ENCODE measurements around the gene ACSL6. TPM values are rescaled to one million over a fixed set of nuclear protein-coding genes. Genes with fewer than 3 reads are reported as not detected.

The ACSL6 gene
- total RNA-seq, 1 donor from 2014 or later = not detected

- TF ChIP-seq EZH2phosphoT487 (IDR thresholded peaks at IDR 0.05) (no peak), EZH2 (IDR thresholded peaks at IDR 0.05) (no peak)
- TF ChIP-seq, protein P1, sequence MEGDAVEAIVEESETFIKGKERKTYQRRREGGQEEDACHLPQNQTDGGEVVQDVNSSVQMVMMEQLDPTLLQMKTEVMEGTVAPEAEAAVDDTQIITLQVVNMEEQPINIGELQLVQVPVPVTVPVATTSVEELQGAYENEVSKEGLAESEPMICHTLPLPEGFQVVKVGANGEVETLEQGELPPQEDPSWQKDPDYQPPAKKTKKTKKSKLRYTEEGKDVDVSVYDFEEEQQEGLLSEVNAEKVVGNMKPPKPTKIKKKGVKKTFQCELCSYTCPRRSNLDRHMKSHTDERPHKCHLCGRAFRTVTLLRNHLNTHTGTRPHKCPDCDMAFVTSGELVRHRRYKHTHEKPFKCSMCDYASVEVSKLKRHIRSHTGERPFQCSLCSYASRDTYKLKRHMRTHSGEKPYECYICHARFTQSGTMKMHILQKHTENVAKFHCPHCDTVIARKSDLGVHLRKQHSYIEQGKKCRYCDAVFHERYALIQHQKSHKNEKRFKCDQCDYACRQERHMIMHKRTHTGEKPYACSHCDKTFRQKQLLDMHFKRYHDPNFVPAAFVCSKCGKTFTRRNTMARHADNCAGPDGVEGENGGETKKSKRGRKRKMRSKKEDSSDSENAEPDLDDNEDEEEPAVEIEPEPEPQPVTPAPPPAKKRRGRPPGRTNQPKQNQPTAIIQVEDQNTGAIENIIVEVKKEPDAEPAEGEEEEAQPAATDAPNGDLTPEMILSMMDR (IDR thresholded peaks at IDR 0.05) = no peak
- DNase-seq (ENCODE audit: low spot score) = no peak
- no peaks in the 10 kb centered on the region for H3F3A ChIP-seq (ENCODE audit: low read depth)
- H3K27me3 ChIP-seq = peaks cover 9% of the 10 kb centered on the region
- H3K4me2 ChIP-seq = no peak overlapping the region
- no peaks in the 10 kb centered on the region for H3K79me2 ChIP-seq (ENCODE audit: low read depth)
- no peak overlapping the region for H3K4me3 ChIP-seq
- Mint-ChIP-seq H3K4me3 (no peak overlapping the region), H3K9me3 (no peaks in the 10 kb centered on the region), H3K27me3 (ENCODE audit: insufficient read depth, low read depth) (peaks cover 3% of the 10 kb centered on the region), H3K4me1 (no peaks in the 10 kb centered on the region), H3K27ac (no peak overlapping the region), H3K36me3 (no peaks in the 10 kb centered on the region)
- H3K4me1 ChIP-seq = no peaks in the 10 kb centered on the region
- no peak overlapping the region for H3K27ac ChIP-seq
- H3K9me3 ChIP-seq (ENCODE audit: low read depth) = no peaks in the 10 kb centered on the region
- no peak overlapping the region for H2AFZ ChIP-seq (replicated peaks)
- H4K20me1 ChIP-seq (ENCODE audit: low read depth) = no peaks in the 10 kb centered on the region
- H3K36me3 ChIP-seq = no peaks in the 10 kb centered on the region
- H3K9ac ChIP-seq = no peak overlapping the region
Observed at GRCh38 chr5:132030610-132031009, 19.2 kb upstream of the ACSL6 start.

- Histone ChIP-seq H3K9me3 (ENCODE audit: low read depth) (no peaks in the 10 kb centered on the region), H3K27ac (no peak overlapping the region), H3K9ac (no peak overlapping the region), H3K4me2 (no peak overlapping the region), H3F3A (ENCODE audit: low read depth) (no peaks in the 10 kb centered on the region), H4K20me1 (ENCODE audit: low read depth) (no peaks in the 10 kb centered on the region), H3K4me1 (no peaks in the 10 kb centered on the region), H2AFZ (replicated peaks) (no peak overlapping the region), H3K36me3 (no peaks in the 10 kb centered on the region), H3K4me3 (no peak overlapping the region), H3K79me2 (ENCODE audit: low read depth) (no peaks in the 10 kb centered on the region), H3K27me3 (peaks cover 9% of the 10 kb centered on the region)
- H3K27ac Mint-ChIP-seq = no peak overlapping the region
- no peaks in the 10 kb centered on the region for H3K4me1 Mint-ChIP-seq
- peaks cover 3% of the 10 kb centered on the region for H3K27me3 Mint-ChIP-seq (ENCODE audit: insufficient read depth, low read depth)
- DNase-seq (ENCODE audit: low spot score) = no peak
- H3K4me3 Mint-ChIP-seq = no peak overlapping the region
- TF ChIP-seq EZH2phosphoT487 (IDR thresholded peaks at IDR 0.05) (no peak), EZH2 (IDR thresholded peaks at IDR 0.05) (no peak)
- TF ChIP-seq, protein P1 (IDR thresholded peaks at IDR 0.05) = no peak
- no peaks in the 10 kb centered on the region for H3K36me3 Mint-ChIP-seq
- no peaks in the 10 kb centered on the region for H3K9me3 Mint-ChIP-seq
Observed at GRCh38 chr5:132029609-132030330, 18.3 kb upstream of the ACSL6 start.

- no peaks in the 10 kb centered on the region for H3K4me1 Mint-ChIP-seq
- H3K4me3 Mint-ChIP-seq = no peak overlapping the region
- no peaks in the 10 kb centered on the region for H3K9me3 ChIP-seq (ENCODE audit: low read depth)
- H3F3A ChIP-seq (ENCODE audit: low read depth) = no peaks in the 10 kb centered on the region
- H3K27me3 ChIP-seq = no peaks in the 10 kb centered on the region
- no peak overlapping the region for H2AFZ ChIP-seq (replicated peaks)
- peaks cover 3% of the 10 kb centered on the region for H3K27me3 Mint-ChIP-seq (ENCODE audit: insufficient read depth, low read depth)
- no peak overlapping the region for H3K4me2 ChIP-seq
- H3K9me3 Mint-ChIP-seq = no peaks in the 10 kb centered on the region
- no peaks in the 10 kb centered on the region for H3K36me3 Mint-ChIP-seq
- H3K4me3 ChIP-seq = no peak overlapping the region
- TF ChIP-seq EZH2 (IDR thresholded peaks at IDR 0.05) (no peak), EZH2phosphoT487 (IDR thresholded peaks at IDR 0.05) (no peak)
- TF ChIP-seq, protein P1 (IDR thresholded peaks at IDR 0.05) = no peak
- H3K9ac ChIP-seq = no peak overlapping the region
- H3K4me1 ChIP-seq = no peaks in the 10 kb centered on the region
- H3K36me3 ChIP-seq = no peaks in the 10 kb centered on the region
- H3K27ac Mint-ChIP-seq = no peak overlapping the region
- no peaks in the 10 kb centered on the region for H4K20me1 ChIP-seq (ENCODE audit: low read depth)
- H3K79me2 ChIP-seq (ENCODE audit: low read depth) = no peaks in the 10 kb centered on the region
- DNase-seq (ENCODE audit: low spot score) = no peak
- H3K27ac ChIP-seq = no peak overlapping the region
Observed at GRCh38 chr5:132027027-132027426, 15.6 kb upstream of the ACSL6 start.

All from neural progenitor cell (in vitro differentiated cells).